Dedifferentiated amniotic fluid mesenchymal stem cell (primary cell): ENCODE data around the gene DDX17.

Experiments
- DNase-seq: peaks from one replicate; pipeline ENCODE4 v3.0.0-alpha.2; 2016; ENCODE audit errors: extremely low spot score

DDX17 gene

DNA sequence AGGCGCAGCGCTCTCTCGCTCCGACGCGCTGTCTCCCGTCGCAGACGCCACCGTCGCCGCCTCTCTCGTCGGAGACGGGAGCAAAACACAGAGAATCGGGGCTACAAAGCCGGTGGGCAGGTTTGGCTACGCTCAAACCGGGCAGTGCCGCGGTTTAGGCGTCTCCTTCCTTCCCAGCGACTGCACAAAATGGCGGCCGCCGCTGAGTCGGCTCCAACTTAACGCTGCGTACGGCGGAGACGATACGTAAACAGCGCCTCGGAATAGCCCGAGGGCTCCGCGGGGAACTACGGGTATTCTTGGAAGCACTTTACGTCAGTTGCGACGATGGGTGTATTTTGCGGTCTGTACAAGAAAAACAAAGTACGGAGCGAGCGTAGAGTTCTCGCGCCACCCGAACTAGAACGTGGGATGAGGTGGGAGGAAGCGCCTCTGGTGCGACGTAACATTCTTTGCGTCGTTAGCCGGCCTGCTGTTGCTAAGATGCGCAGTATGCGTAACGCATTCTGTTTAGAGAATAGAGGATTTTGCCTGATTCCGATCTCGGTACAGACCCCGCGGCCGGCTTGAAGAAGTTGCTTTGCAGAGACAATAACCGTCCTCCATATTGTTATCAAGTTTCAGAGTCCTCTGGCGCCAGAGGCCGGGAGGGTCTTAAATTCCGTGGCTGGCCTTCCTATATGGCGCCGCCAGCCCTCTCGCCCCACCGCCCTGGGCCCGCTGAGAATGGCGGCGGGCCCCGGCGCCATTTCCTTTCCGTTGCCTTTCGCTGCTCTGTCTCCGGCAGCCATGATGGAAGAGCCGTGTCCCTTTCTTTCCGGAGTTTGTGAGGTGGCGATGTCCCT lies at the start of gene DDX17:
Gene DDX17, minus strand, starts transcription at position 194 of the 845 bp plus-strand sequence.
- DNase-seq = peak; percentile 98

DNA sequence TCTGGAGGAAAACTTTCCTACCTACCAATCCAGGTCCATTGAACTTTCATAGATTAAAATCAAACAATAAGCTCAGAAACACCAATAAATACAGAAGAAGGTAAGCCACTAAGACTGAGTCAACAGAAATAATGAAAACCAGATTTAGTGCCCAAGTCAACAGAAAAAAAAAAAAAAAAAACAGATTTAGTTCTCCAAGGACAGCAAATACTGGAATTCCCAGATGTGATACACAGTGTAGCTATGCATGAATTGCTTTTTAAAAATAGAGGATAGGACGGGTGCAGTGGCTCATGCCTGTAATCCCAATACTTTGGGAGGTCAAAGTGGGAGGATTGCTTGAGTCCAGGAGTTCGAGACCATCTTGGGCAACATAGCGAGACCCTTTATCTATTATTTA lies 48.2 kb upstream of the DDX17 start:
- DNase-seq = peak; percentile 72

DNA sequence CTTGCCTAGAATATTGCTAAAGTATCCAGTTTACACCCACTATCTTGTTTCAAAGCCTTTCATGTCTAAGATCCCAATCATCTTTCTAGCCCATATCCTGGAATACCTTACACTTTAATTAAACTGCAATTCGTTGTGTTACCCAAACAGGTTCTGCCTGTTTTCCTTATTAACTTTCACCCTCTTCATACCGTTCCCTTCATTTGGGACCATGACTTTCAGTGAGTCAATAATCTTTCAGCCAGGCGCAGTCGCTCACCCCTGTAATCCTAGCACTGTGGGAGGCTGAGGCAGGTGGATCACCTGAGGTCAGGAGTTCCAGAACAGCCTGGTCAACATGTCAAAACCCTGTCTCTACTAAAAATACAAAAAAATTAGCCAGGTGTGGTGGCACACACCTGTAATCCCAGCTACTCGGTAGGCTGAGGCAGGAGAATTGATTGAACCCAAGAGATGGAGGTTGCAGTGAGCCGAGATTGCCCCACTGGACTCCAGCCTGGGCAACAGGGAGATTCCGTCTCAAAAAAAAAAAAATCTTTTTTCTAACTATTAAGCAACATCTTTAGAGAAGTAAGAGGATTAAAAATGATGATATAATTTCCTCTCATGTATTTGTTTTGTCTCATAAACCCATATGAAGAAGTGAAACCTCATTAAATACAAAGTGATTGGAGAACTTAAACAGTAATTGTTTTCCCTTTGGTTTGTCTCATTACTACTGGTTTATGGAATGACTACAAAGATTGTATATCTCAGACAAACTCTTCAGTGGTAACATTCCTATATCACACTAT lies 43.2 kb upstream of the DDX17 start:
- DNase-seq = no peak

DNA sequence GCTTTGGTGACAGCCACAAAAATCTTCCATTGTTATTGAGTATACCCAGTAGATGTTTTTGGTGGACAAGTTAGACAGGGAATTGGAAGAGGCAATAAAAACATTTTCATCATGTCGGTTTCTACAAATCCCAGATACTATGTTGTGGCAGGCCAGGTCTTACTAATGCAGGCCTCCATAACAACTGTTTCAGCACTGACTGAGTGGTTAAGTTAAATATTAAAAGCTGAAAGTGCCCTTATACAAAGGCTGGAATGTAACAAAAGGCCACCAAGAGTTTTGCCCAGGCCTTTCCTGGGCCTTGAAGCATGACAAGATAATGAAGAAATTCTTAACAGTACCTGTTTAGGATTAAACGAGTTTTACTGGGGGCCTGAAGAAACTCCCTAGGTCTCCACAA lies 34.6 kb upstream of the DDX17 start:
- DNase-seq = no peak

DNA sequence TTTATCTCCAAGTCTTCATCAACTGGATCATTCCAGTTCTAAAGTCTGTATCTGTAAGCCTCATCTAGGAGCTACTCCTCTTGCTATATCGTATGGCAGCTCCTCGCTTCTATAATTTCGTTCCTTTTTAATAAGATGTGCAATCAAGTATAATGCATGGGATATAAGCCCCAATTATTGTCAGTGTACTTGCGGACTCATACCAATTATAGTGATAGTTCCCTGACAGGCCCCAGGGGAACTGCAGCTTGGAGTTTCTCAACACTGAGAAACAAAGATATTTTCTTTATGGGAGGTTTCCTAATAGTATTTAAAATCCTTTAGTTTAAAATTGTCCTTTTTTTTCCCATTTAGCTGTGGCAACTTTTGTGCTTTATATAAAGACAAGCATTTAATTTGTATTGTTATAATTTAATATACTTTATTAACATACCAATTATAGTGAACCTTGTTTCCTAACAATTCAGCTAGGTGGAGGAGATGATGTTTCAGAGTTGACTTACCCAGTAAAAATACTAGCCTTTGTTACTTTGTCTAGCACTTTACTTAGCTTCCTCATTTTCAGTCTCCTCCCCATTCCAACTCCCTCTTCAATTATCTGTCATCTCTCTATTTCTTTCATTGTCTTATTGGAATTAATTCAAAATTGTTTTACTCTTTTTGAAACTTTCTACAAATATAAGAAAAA lies 25.3 kb upstream of the DDX17 start:
- no peak for DNase-seq

DNA sequence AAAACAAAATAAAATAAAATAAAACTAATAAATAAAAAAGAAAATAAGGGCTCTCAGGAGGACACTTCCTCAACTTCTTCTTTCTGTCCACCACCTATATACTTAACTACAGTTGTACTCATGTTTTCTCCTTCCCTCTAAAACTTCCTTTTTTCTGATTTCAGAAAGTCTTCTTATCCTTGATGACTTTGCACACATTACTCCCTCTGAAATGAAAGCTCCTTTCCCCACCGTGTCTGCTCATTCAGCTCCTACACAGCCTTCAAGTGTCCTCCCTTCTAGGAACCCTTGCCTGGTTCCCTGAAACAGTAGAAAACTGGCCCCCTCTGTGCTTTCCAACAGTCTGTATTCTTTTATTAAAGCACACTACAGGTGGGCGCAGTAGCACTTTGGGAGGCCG lies 18.3 kb upstream of the DDX17 start:
- no peak for DNase-seq

DNA sequence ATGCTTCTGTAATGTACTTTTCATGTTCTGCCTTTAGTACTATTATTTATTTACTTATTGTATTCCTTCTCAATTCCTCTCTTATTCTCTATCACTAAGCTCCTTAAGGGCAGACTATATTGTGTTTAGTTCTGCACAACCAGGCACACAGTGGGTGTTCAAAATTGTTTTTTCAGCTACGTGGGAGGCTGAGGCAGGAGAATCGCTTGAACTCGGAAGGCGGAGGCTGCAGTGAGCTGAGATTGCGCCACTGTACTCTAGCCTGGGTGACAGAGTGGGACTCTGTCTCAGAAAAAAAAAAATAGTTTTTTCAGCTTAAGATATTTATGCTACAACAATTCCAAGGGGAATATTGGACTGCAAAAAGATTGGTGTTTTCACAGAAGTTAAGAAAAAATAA lies 17.4 kb upstream of the DDX17 start:
- no peak for DNase-seq

DNA sequence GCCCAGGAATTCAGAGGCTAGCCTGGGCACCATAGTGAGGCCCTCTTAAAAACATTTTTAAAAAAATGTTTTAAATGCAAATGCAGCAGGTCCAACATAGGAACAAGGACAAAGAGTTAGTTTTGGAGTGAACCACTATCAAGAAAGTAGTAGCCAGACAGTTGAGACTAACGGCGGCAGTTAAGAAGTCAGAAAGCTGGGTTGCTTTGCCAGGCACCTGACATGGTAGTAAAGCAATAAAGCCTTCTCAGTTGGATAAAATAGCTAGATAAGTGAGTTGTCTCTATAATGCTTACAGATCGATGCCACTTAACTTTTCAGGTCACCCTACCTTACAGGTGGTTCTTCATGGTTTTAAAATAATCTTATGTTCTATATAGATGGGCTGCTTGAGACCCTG lies 16.9 kb upstream of the DDX17 start:
- DNase-seq = no peak

DNA sequence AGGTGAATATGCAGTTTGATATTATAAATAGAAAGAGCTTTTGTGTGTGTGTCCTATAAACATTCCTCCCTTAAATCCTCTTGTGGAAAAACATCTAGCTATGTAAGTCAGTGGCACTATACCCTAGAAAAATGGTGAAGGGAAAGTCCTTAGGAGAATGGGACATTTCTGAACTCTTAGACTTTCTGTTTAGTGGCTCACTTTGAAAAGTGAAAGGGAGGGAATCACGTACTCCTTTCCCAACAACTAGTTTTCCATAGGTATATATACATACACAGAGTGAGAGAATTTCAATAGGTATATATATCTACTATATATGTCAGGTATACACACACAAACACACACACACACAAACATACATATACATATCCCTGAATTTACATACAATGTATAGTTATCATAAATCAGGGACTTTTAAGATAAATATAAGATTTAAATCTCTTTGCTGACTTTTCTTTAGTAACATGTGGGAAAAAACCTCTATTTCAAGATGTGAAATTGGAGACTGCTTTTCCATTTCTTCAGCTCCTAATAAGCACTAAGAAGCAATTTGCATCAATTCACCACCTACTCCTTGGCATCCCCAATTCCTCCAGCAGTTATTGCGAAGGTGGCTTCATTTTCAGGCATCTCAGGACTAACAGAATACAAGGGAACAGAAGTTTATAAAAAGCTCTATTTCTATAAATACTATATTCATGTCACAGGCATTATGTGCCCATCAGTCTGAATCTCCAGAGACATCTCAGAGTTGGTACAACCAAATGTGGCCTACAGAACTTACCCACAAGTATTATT lies 13.5 kb upstream of the DDX17 start:
- DNase-seq = no peak

DNA sequence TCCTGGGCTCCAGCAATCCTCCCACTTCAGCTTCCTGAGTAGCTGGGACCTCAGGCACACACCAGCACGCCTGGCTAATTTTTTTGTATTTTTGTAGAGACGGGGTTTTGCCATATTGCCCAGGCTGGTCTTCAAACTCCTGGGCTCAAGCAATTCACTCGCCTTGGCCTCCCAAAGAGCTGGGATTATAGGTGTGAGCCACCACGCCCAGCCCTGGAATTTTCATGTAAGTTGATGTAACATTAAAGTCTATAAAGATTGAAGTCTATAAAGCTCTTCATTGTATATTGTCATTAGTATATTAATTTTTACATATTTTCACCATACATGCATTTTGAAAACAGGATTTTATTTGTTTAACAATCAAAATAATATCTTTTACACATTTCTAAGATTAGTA lies 12.5 kb upstream of the DDX17 start:
- no peak for DNase-seq

DNA sequence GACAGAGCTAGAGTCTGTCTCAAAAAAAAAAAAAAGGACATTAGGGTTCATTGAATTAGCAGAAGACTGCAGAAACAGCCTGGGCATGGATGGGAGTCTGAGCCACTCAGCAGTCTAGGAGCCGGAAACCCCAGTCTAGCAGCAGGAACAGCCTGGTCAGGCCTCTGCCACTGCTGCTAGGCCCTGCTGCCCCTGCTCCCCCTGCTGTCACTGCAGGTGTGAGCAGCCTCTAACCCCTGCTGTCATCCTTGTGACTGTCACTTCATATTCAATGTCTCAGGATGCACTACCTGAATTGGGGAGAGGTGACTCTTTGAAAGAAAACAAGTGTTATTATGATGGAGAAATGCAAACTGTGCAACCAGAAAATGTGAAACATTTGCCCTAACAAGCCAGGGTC lies 7.0 kb upstream of the DDX17 start:
- DNase-seq = no peak

DNA sequence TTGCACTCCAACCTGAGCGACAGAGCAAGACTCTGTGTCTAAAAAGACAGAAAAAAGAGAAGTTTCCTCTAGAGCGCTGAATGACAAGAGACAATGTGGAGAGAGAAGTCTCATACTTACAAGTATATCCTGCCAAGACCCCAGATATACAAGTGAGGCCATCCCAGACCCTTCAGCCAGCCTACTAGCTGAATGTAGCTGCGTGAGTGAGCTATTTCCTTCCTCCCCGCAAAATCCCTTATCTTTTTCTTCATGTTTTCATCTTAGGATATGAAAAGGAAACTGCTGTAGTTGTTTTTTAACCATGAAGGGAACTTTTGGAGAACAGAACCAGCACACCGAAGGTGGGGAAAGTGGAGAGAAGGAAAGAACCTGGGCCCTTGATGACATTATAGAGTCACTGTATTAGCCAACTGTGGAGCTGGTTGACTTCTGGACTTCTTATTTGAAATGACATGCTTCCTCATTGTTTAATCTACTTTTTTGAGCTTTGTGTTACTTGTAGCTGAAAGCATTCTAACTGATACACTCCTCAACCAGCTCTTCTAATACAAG lies 4.4 kb upstream of the DDX17 start:
- no peak for DNase-seq

DNA sequence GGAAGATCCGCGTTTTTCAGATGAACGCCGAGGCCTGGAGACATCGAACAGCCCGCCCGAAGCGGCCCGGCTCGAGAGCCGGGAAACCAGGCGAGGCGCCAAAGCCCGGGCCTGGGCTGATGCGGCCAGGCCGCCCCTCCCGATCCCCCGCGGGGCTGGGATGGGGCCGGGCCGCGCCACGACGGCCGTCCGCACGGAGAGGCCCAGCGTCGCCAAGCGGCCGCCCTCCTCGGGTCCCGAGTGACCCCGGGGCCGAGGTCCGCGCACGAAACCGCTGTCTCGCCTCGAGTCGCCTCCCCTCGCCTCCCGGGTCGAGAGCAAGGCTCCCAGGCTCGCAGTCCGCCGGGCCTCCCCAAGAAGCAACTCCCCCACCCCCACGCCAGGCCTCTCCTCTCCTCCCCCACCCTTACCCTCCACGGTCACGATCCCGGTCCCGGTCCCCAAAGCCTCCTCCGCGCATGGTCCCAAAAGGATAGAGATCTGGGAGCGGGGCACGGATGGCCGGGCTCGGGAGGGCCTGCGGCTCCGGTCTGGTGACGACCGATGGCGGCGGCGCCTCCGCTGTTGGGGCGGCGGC lies 482 bp downstream of the DDX17 start:
- peak; percentile 40 for DNase-seq

DNA sequence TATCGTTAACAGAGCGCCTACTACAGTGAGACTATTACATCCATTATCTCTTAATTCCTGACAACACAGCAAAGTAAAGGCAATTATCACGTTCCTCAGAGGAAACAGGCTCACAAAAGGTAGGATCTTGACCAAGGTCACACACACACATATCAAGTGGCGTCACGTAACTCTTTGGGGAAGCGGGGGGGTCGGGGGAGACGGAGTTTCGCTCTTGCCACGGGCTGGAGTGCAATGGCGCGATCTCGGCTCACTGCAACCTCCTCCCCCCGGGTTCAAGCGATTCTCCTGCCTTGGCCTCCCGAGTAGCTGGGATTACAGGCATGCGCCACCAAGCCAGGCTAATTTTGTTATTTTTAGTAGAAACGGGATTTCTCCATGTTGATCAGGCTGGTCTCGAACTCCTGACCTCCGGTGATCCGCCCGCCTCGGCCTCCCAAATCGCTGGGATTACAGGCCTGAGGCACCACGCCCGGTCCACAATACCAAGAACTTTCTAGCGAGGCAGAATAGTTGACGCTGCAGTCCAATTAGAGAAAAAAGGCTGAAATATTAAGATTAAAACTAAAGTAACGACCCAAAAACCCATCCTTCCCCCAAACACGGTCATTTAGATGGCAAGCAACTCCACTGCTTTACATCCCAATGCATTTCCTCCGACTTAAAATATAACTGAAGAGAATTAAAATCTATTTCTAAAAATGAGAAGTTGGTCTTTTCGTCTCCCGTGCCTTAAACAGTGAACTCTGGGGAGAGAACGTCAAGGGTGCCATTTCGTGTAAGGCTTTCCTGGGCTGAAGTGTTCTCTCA lies 1.2 kb downstream of the DDX17 start:
- no peak for DNase-seq

DNA sequence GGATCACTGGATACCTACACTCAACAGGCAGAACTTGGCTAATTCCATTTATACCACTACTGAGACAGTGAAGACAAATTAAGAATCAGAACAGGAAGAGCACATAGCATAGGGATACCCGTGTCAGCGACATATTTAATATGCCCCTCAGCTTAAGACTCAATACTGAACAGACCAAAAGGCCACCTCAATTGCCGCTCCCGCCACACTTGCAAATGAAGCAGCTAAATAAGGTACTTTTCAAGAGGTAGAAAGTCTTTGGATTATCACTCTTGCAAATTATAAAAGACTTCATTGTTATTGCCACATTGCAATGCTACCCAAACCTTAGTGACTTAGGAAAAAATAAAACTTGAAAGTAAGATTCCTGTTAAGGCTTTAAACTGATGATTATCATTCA lies 3.1 kb downstream of the DDX17 start:
- no peak for DNase-seq

DNA sequence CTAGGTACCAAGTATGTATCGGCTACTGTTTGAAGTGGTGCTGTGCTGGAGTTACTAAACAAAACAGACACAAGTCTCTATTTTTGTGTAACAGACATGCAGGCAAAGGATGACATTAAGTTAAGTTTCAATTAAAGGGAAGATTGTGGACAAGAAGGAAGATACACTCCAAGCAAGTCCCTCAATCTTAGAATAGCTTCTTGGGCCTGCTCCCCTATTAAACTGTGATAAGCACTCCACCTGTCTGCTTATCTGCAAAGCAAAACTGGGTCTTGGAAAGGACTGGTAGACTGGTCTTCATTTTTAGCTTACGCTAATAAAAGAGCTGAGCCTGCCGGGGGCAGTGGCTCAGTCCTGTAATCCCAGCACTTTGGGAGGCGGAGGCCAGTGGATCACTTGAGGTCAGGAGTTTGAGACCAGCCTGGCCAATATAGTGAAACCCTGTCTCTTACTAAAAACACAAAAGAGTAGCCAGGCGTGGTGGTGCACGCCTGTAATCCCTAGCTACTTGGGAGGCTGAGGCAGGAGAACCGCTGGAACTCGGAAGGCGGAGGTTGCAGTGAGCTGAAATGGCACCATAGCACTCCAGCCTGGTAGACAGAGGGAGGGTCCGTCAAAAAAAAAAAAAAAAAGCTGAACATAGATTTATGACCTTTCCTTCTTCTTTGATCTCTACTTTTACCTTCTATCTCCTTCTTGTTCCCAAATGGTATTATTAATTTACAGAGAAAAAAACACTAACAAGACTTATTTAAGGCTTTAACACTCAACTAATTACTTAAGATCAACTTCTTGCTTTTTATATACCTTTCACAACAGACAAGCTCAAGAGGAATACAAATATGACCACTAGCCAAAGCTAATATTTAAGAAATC lies 4.1 kb downstream of the DDX17 start:
- DNase-seq = no peak

DNA sequence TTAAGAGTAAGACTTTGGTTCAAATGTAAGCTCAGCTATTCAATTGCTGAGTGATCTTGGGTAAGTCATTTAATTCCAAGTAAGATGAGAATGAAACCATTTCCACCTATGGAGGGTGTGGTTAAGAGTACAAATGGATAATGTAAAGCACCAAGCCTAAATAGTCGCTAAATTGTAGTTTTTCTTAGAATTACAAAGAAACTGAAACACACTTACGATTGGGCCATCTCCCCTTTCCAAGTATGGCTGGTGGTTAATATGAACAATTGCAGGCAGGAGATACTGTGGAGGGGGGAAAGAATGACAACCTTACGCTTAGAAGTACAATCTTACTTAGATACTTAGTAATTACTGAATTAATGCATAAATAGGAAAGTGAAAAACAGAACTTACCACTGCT lies 8.2 kb downstream of the DDX17 start:
- DNase-seq = no peak

DNA sequence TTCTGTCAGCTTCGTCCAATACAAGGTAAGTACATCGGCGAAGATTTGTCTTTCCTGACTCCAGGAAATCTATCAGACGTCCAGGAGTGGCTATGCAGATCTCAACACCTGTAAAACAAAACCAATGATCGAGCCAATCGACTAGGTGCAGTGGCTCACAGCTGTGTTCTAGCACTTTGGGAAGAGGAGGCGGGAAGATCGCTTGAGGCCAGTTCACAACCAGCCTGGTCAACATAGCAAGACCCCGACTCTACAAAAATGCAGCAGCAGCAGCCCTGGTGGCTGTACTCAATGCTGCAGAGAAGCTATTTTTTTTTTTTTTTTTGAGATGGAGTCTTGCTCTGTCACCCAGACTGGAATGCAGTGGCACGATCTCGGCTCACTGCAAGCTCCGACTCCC lies 11.2 kb downstream of the DDX17 start:
- DNase-seq = no peak

DNA sequence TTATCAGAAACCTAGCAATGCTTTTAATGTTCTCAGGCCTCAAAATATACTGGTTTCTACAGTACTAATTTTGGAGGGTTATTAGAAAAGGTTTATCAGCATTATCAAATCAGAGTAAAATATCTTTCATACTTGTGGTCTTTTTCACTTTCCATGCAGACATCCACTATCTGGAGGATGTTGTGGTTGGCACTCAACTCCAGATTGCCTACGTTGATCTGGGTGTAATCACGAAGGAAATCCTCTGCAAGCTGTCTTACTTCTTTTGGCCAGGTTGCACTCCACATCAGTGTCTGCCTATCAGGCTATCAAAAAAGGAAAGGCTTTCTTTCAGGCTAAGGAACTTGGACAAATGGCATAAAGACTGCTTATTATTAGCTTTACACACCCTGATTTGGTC lies 11.6 kb downstream of the DDX17 start:
- no peak for DNase-seq
